Measurements from ENCODE around the gene NRP2.

Gene NRP2

GRCh38 chr2:205722283-205722918 is 40.1 kb downstream of the NRP2 start:
- no peak for TF ChIP-seq CTCF (IDR thresholded peaks at IDR 0.05)
- no peak overlapping the region for H3K4me3 ChIP-seq (ENCODE audit: low read depth in 1 of 2, low read length in 1 of 2)
- H3K27me3 ChIP-seq: peaks cover 12% of the 10 kb centered on the region
- no peaks in the 10 kb centered on the region for H3K36me3 ChIP-seq
- no peaks in the 10 kb centered on the region for H3K9me3 ChIP-seq
- no peaks in the 10 kb centered on the region for H3K4me1 ChIP-seq (ENCODE audit: control insufficient read depth in 1 of 2, insufficient read depth in 1 of 2, low read depth in 1 of 2, low read length in 1 of 2)
- no peak overlapping the region for H3K27ac ChIP-seq

- Histone ChIP-seq H3K27me3 (peaks cover 4% of the 10 kb centered on the region), H3K9me3 (no peaks in the 10 kb centered on the region), H3K4me1 (ENCODE audit: control insufficient read depth in 1 of 2, insufficient read depth in 1 of 2, low read depth in 1 of 2, low read length in 1 of 2) (no peaks in the 10 kb centered on the region), H3K27ac (no peak overlapping the region), H3K36me3 (no peaks in the 10 kb centered on the region), H3K4me3 (ENCODE audit: low read depth in 1 of 2, low read length in 1 of 2) (no peak overlapping the region)
- no peak for TF ChIP-seq CTCF (IDR thresholded peaks at IDR 0.05)
Observed at GRCh38 chr2:205723179-205723578, 40.9 kb downstream of the NRP2 start.

GRCh38 chr2:205725059-205725458 is 42.8 kb downstream of the NRP2 start:
- Histone ChIP-seq H3K4me1 (ENCODE audit: control insufficient read depth in 1 of 2, insufficient read depth in 1 of 2, low read depth in 1 of 2, low read length in 1 of 2) (no peaks in the 10 kb centered on the region), H3K27me3 (no peaks in the 10 kb centered on the region), H3K4me3 (ENCODE audit: low read depth in 1 of 2, low read length in 1 of 2) (no peak overlapping the region), H3K27ac (no peak overlapping the region), H3K9me3 (no peaks in the 10 kb centered on the region), H3K36me3 (no peaks in the 10 kb centered on the region)
- TF ChIP-seq CTCF (IDR thresholded peaks at IDR 0.05): no peak

- H3K27ac ChIP-seq: no peak overlapping the region
- H3K9me3 ChIP-seq: no peaks in the 10 kb centered on the region
- H3K36me3 ChIP-seq: no peaks in the 10 kb centered on the region
- no peak for TF ChIP-seq CTCF (IDR thresholded peaks at IDR 0.05)
- no peaks in the 10 kb centered on the region for H3K4me1 ChIP-seq (ENCODE audit: control insufficient read depth in 1 of 2, insufficient read depth in 1 of 2, low read depth in 1 of 2, low read length in 1 of 2)
- H3K4me3 ChIP-seq (ENCODE audit: low read depth in 1 of 2, low read length in 1 of 2): no peak overlapping the region
- no peaks in the 10 kb centered on the region for H3K27me3 ChIP-seq
Observed at GRCh38 chr2:205726506-205726905, 44.2 kb downstream of the NRP2 start.

GRCh38 chr2:205727174-205727573 is 44.9 kb downstream of the NRP2 start:
- Histone ChIP-seq H3K4me3 (ENCODE audit: low read depth in 1 of 2, low read length in 1 of 2) (no peak overlapping the region), H3K27ac (no peak overlapping the region), H3K9me3 (no peaks in the 10 kb centered on the region), H3K27me3 (no peaks in the 10 kb centered on the region), H3K36me3 (no peaks in the 10 kb centered on the region), H3K4me1 (ENCODE audit: control insufficient read depth in 1 of 2, insufficient read depth in 1 of 2, low read depth in 1 of 2, low read length in 1 of 2) (no peaks in the 10 kb centered on the region)
- TF ChIP-seq CTCF (IDR thresholded peaks at IDR 0.05): no peak
